HG02970 (cell line): ENCODE results near the gene USP25.

ENCODE experiments used
- ATAC-seq: cut with Tn5 transposase; IDR thresholded peaks from one replicate; pipeline ENCODE4 v1.9.1; 2021; ENCODE audit warnings: mild to moderate bottlenecking, moderate library complexity, moderate number of reproducible peaks; ENCODE audit not compliant: unreplicated experiment, low FRiP score

USP25 gene

GRCh38 chr21:15755125-15755524 lies 25.3 kb downstream of the USP25 start:
- ATAC-seq: no peak

GRCh38 chr21:15759469-15759868 lies 29.7 kb downstream of the USP25 start:
- no peak for ATAC-seq

GRCh38 chr21:15761507-15762100 lies 31.8 kb downstream of the USP25 start:
- no peak for ATAC-seq

GRCh38 chr21:15763359-15763758 lies 33.6 kb downstream of the USP25 start:
- ATAC-seq: no peak

GRCh38 chr21:15764878-15765277 lies 35.1 kb downstream of the USP25 start:
- no peak for ATAC-seq

GRCh38 chr21:15766952-15767603 lies 37.3 kb downstream of the USP25 start:
- no peak for ATAC-seq

GRCh38 chr21:15768045-15768601 lies 38.3 kb downstream of the USP25 start:
- ATAC-seq: no peak

GRCh38 chr21:15768853-15769252 lies 39.1 kb downstream of the USP25 start:
- no peak for ATAC-seq

- no peak for ATAC-seq
These were observed 41.5 kb downstream of the USP25 start for GRCh38 chr21:15771311-15771710.

GRCh38 chr21:15772654-15773053 lies 42.9 kb downstream of the USP25 start:
- no peak for ATAC-seq

- no peak for ATAC-seq
These were observed 44.8 kb downstream of the USP25 start for GRCh38 chr21:15774590-15774989.

- ATAC-seq: no peak
These were observed 45.5 kb downstream of the USP25 start for GRCh38 chr21:15775291-15775690.

GRCh38 chr21:15775981-15776380 lies 46.2 kb downstream of the USP25 start:
- ATAC-seq: no peak

GRCh38 chr21:15776818-15777217 lies 47.0 kb downstream of the USP25 start:
- ATAC-seq: no peak

- ATAC-seq: no peak
These were observed 52.2 kb downstream of the USP25 start for GRCh38 chr21:15781986-15782385.

GRCh38 chr21:15788847-15789523 lies 59.2 kb downstream of the USP25 start:
- ATAC-seq: no peak

GRCh38 chr21:15793109-15793508 lies 63.3 kb downstream of the USP25 start:
- ATAC-seq: no peak

- no peak for ATAC-seq
These were observed 63.9 kb downstream of the USP25 start for GRCh38 chr21:15793550-15794235.

- ATAC-seq: no peak
These were observed 64.6 kb downstream of the USP25 start for GRCh38 chr21:15794277-15794912.

GRCh38 chr21:15795533-15795932 lies 65.8 kb downstream of the USP25 start:
- ATAC-seq: no peak
